RKO (cell line): Measurements from ENCODE around the gene CILP2.
A peak's percentile ranks its signal among the peaks of the same experiment; 100 is the strongest.

ENCODE experiments used
- DNase-seq: peaks from one replicate; pipeline ENCODE4 v3.0.0-alpha.2; 2016; ENCODE audit warnings: low spot score

The CILP2 gene

DNA sequence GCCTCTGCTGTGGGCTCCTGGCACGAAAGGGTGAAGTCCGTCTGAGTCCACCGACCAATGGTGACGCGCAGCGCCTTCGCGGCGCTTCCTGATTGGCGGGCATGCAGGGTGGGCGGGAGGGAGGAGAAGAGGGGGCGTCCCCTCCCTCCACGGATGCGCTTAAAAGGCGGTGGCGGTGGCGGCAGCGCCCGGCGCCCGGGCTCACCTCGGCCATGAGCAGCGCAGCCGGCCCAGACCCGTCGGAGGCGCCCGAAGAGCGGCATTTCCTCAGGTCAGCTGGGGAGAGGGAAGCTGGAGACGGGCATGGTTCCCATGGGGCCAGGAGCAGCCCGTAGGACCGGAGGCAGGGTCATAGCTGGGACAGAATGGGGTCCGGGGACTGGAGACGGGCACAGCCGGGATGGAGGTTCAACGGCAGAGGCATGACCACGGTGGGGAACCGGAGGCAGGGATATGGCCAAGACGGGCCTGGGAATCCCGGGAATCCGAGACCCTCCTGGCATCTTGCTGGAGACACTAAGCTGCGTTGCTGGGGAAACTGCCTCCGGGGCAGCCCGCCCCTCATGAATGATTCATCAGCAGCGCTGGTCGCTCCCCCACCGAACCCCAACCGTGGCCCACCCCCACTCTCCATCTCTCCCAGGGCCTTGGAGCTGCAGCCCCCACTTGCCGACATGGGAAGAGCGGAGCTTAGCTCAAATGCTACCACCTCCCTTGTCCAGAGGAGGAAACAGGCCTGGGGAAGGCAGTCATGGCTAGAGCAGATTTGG is 9.2 kb upstream of the CILP2 start, which contains the start of gene YJEFN3:
TSS of gene YJEFN3 (plus strand) at position 191 of the 770 bp plus-strand sequence. CDS start at position 213, 22 bp downstream.
- DNase-seq: no peak

DNA sequence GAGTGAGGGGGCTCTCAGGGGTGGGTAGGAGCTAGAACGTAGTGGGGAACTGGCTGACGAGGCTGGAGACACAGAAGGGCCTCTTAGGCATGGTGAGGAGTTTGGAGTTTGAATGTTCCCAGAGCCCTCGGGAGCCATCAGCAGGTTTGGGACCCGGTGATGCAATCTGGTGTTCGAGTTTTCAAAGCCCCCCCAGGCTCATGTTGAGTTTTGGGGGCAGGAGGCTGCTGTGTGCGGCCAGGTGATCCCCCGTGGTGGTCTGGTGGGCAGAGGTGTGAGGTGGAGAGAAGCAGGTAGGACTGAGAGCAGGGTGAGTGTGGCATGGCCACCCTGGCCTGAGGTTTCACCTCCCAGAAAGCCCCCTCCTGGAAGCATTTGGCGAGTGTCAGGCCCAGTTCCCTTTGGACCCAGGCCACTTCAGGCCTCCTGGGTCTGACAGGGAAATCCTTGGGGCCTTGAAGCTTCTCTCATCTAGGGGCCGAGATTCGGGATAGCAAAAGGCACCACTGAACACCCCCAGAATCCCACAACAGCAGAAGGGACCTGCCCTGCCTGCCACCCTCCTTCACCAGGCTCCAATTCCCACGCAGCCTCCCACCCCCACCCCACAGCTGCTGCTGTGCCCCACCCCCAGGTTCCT is 8.2 kb upstream of the CILP2 start:
- DNase-seq: no peak

DNA sequence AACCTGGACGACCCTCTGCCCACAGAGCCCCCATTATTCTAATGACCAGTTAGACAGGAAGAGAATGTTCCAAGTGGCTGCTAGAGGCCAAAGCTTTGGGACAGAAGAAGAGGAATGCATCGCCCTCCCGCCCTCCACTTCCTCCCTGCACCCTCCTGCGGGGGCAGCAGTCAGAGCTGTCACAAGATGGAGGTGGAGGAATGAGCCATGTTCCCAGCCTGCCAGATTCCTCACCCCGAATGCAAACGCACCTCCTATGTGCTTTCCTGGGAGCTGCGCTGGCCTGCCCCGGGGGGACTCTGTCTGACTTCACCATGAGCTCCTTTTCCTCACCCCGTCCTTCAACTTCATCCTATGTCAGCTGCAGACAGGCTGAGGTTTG is 7.7 kb upstream of the CILP2 start:
- DNase-seq: peak; percentile 37

- no peak for DNase-seq
These were observed 7.2 kb upstream of the CILP2 start for GRCh38 chr19:19530889-19531288.

- peak; percentile 61 for DNase-seq
These were observed 5.9 kb upstream of the CILP2 start for GRCh38 chr19:19531951-19532805.

GRCh38 chr19:19532806-19533701 is 5.0 kb upstream of the CILP2 start:
- DNase-seq: no peak

- DNase-seq: no peak
These were observed 4.2 kb upstream of the CILP2 start for GRCh38 chr19:19533841-19534240.

DNA sequence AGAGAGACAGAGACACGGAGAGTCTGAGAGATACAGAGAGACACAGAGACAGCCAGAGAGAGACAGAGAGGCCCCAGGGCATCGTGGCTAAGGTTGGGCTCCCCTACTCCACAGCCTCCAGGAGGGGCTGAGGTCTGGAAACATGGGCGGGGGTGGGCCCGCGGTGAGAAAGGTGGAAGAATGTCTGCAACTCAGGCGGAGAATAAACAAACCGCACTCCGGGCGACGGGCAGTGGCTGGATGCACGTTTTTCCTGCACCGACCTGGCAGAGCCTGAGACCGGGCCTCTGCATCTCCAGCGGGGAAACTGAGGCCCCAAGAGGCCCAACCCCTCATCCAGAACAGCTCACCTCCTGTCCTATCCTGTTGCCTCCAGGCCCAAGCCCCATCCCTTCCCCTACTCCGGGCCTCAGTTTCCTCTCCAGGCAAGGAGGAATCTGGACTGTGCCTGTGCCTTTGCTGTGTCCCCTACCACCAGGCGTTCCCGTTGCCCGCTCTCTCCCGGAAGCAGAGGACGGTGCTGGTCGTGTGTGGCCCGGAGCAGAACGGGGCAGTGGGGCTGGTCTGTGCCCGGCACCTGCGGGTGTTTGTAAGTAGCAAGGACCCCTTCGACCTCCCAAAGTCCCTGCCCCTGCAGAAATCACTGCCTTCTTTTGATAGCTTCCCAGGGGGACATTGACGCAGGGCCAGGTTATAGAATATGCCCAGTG is 3.4 kb upstream of the CILP2 start:
- DNase-seq: no peak

GRCh38 chr19:19535311-19536191 is 2.5 kb upstream of the CILP2 start:
- DNase-seq: no peak

DNA sequence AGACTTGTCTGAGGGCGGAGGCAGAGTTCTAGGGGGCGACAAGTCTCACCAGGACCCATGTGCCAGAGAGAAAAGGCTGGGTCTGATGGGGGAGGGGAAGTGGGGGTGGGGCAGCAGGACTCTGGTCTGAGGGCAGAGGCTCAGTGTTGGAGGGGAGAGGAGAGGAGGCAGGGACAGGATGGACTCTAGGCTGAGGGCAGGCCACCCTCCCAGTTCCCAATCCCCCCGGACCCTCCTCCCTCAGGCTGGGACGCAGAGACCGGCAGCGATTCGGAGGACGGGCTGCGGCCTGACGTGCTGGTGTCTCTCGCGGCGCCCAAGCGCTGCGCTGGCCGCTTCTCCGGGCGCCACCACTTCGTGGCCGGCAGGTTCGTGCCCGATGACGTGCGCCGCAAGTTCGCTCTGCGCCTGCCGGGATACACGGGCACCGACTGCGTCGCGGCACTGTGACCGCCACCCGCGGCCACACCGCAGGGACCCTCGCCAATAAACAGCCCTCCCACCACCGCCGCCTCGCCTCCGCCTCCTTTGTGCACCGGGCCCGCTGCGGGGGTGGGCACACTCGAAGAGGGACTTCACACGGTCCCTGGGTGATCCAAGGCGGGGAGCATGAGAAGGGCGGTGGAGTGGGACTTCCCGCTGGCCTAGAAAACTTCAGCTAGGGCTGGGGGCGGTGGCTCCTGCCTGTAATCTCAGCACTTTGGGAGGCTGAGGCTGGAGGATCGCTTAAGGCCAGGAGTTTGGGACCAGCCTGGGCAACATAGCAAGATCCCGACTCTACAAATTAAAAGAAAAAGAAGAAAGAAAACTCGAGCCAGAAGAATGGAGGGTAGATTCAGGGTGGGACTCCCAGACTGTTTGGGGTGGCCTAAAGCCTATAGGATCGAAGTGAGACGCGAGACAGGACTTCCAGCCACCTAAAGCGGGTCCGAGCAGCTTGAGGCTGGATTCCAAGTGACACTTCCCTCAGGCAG is 703 bp upstream of the CILP2 start:
- no peak for DNase-seq

- DNase-seq: no peak
These were observed 711 bp downstream of the CILP2 start for GRCh38 chr19:19538785-19539166.

DNA sequence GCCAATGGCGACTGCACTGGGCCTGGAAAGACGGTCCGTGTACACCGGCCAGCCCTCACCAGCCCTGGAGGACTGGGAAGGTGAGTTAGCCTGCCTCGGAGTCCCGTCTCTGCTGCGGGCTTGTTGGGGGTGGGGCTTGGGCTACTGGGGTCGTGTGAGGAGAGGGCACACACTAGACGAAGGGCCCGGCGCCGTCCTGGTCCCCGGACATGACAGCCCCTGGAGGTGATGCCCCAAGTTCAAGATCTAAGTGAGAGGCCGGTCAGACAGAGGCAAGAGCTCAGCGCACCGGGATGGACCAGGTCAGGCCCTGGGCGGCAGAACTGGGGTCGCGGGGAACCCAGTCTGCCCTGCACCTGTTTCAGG is 1.6 kb downstream of the CILP2 start:
- DNase-seq: no peak

- DNase-seq: no peak
These were observed 2.1 kb downstream of the CILP2 start for GRCh38 chr19:19540064-19540714.

DNA sequence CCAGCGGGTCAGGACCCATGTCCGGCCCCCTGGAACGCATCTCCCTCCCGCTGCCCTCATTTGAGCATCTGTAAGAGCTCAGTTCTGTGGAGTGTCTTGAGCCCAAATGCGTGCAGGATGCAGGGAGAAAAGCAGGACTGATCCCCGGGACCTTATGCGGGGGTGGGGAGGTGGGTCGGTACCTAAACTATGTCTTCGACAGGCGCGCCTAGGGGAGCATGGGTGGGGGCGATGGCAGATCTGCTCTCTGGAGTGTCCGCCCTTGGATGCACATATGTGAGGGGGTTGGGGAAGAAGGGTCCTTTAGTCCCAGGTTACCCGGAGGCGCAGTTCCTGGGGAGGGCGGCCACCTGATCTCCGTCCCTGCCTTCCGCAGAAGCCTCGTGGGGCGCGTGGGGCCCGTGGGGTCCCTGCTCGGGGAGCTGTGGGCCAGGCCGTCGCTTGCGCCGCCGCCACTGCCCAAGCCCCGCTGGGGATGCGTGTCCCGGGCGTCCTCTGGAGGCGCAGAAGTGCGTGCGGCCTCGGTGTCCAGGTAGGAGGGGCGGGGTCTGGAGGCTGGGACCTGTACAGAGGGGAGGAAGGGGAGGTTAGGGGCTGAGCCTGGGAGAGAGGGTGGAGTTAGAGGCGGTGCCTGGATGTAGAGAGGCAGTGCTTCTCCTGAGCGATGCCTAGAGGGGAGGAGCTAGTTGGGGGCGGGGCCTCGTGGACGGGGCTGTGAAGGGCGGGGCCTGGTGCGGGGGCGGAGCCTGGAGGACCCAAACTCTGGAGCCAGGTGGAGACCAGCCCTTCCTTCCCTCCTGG is 2.9 kb downstream of the CILP2 start:
- DNase-seq: no peak

GRCh38 chr19:19541616-19542015 is 3.6 kb downstream of the CILP2 start:
- DNase-seq: no peak

GRCh38 chr19:19542507-19542906 is 4.4 kb downstream of the CILP2 start:
- DNase-seq: no peak

- DNase-seq: no peak
These were observed 5.0 kb downstream of the CILP2 start for GRCh38 chr19:19543101-19543500.

GRCh38 chr19:19543640-19544039 is 5.6 kb downstream of the CILP2 start:
- no peak for DNase-seq
